ENCODE data around the gene ACSM3.

Gene ACSM3

GRCh38 chr16:20838240-20838639 is 74.4 kb downstream of the ACSM3 start:
- Histone ChIP-seq H3K27ac (ENCODE audit: low read length) (no peak overlapping the region), H3K27me3 (ENCODE audit: insufficient read depth, low read length) (no peaks in the 10 kb centered on the region), H3K9me3 (ENCODE audit: insufficient read depth, low read depth, low read length) (peaks cover 10% of the 10 kb centered on the region; the same call in 1 of the 2 replicates), H3K9ac (ENCODE audit: low read depth, low read length) (no peak overlapping the region), H3K4me1 (ENCODE audit: insufficient read depth, low read length) (no peaks in the 10 kb centered on the region), H3K4me3 (ENCODE audit: low read length) (no peak overlapping the region), H3K36me3 (ENCODE audit: insufficient read depth, low read depth, low read length) (peaks cover 35% of the 10 kb centered on the region)

- no peak overlapping the region for H3K4me3 ChIP-seq (ENCODE audit: low read length)
Observed at GRCh38 chr16:20839504-20839903, 75.7 kb downstream of the ACSM3 start.

GRCh38 chr16:20844054-20844453 is 80.2 kb downstream of the ACSM3 start:
- Histone ChIP-seq H3K4me1 (ENCODE audit: insufficient read depth, low read length) (no peaks in the 10 kb centered on the region), H3K9me3 (ENCODE audit: insufficient read depth, low read depth, low read length) (no peaks in the 10 kb centered on the region), H3K9ac (ENCODE audit: low read depth, low read length) (no peak overlapping the region), H3K27me3 (ENCODE audit: insufficient read depth, low read length) (no peaks in the 10 kb centered on the region), H3K27ac (ENCODE audit: low read length) (no peak overlapping the region), H3K4me3 (ENCODE audit: low read length) (no peak overlapping the region), H3K36me3 (ENCODE audit: insufficient read depth, low read depth, low read length) (peaks cover 34% of the 10 kb centered on the region)

More at GRCh38 chr16:20839504-20839903, 75.7 kb downstream of the ACSM3 start:
- no peaks in the 10 kb centered on the region for H3K4me1 ChIP-seq (ENCODE audit: insufficient read depth, low read length)
- no peak overlapping the region for H3K9ac ChIP-seq (ENCODE audit: low read depth, low read length)
- H3K27ac ChIP-seq (ENCODE audit: low read length) = no peak overlapping the region
- no peaks in the 10 kb centered on the region for H3K27me3 ChIP-seq (ENCODE audit: insufficient read depth, low read length)
- H3K36me3 ChIP-seq (ENCODE audit: insufficient read depth, low read depth, low read length) = peaks cover 28% of the 10 kb centered on the region
- H3K9me3 ChIP-seq (ENCODE audit: insufficient read depth, low read depth, low read length) = peaks cover 10% of the 10 kb centered on the region; the same call in 1 of the 2 replicates

- Histone ChIP-seq H3K9ac (ENCODE audit: low read depth, low read length) (no peak overlapping the region), H3K36me3 (ENCODE audit: insufficient read depth, low read depth, low read length) (peaks cover 34% of the 10 kb centered on the region), H3K4me1 (ENCODE audit: insufficient read depth, low read length) (no peaks in the 10 kb centered on the region), H3K27me3 (ENCODE audit: insufficient read depth, low read length) (no peaks in the 10 kb centered on the region), H3K4me3 (ENCODE audit: low read length) (no peak overlapping the region), H3K9me3 (ENCODE audit: insufficient read depth, low read depth, low read length) (no peaks in the 10 kb centered on the region), H3K27ac (ENCODE audit: low read length) (no peak overlapping the region)
Observed at GRCh38 chr16:20844588-20844987, 80.8 kb downstream of the ACSM3 start.

- Histone ChIP-seq H3K9me3 (ENCODE audit: insufficient read depth, low read depth, low read length) (no peaks in the 10 kb centered on the region), H3K4me3 (ENCODE audit: low read length) (no peak overlapping the region), H3K9ac (ENCODE audit: low read depth, low read length) (no peak overlapping the region), H3K27me3 (ENCODE audit: insufficient read depth, low read length) (no peaks in the 10 kb centered on the region), H3K36me3 (ENCODE audit: insufficient read depth, low read depth, low read length) (peaks cover 21% of the 10 kb centered on the region), H3K4me1 (ENCODE audit: insufficient read depth, low read length) (no peaks in the 10 kb centered on the region), H3K27ac (ENCODE audit: low read length) (no peak overlapping the region)
Observed at GRCh38 chr16:20846030-20846429, 82.2 kb downstream of the ACSM3 start.

GRCh38 chr16:20846551-20846950 is 82.7 kb downstream of the ACSM3 start:
- H3K27ac ChIP-seq (ENCODE audit: low read length) = no peak overlapping the region
- no peak overlapping the region for H3K4me3 ChIP-seq (ENCODE audit: low read length)
- H3K9me3 ChIP-seq (ENCODE audit: insufficient read depth, low read depth, low read length) = no peaks in the 10 kb centered on the region
- H3K36me3 ChIP-seq (ENCODE audit: insufficient read depth, low read depth, low read length) = peaks cover 20% of the 10 kb centered on the region
- H3K27me3 ChIP-seq (ENCODE audit: insufficient read depth, low read length) = no peaks in the 10 kb centered on the region
- no peak overlapping the region for H3K9ac ChIP-seq (ENCODE audit: low read depth, low read length)
- no peaks in the 10 kb centered on the region for H3K4me1 ChIP-seq (ENCODE audit: insufficient read depth, low read length)
